RWPE1 (cell line): Measurements from ENCODE around the gene INHBA.

ENCODE experiments used
- CTCF ChIA-PET: fragments of 350-600 bp; sonication (Branson Sonifier 250); formaldehyde crosslinking; extraction: SDS; loops from one replicate; lab custom pipeline; 2021; lab: Yijun Ruan, JAX
- POLR2A ChIA-PET: fragments of 400-600 bp; formaldehyde crosslinking; extraction: SDS; loops from one replicate; lab custom pipeline; 2020; ENCODE audit warnings: antibody characterized with exemption; ENCODE audit not compliant: low non-redundant PET; lab: Yijun Ruan, JAX
- DNase-seq: peaks from one replicate; pipeline ENCODE4 v3.0.0; 2012; ENCODE audit warnings: low spot score
- H3K27ac ChIP-seq: fragments of 450-650 bp; 2 replicates; pipeline ENCODE4 v1.5.1; 2017
- CTCF ChIP-seq: fragments of 450-650 bp; conservative IDR thresholded peaks from 2 replicates; pipeline ENCODE4 v1.5.1; 2017; ENCODE audit warnings: low read depth, mild to moderate bottlenecking

The INHBA gene

DNA sequence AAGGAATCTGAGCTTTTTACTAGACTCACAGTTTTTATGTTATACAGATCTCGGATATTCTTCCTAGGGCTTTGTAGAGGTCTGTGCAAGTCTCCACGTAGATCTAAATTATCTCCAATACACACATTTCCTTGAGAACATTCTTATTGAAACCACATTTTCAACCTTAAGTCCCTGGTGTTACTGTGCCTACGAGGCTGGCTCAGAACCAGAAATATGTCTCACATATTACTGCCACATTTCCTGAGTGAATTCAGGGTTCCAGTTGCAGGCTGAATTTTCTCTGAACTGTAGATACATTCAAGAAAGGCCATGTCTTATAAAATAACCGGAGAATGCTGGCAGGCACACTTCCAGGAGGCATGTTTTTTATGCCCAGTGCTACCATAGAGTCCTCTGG is 46.5 kb downstream of the INHBA start:
- no peak for TF ChIP-seq CTCF
- ChIA-PET CTCF (no interaction called here), POLR2A (no interaction called here)
- DNase-seq = no peak
- H3K27ac ChIP-seq = no peak overlapping the region

GRCh38 chr7:41655426-41655825 is 47.5 kb downstream of the INHBA start:
- no peak overlapping the region for H3K27ac ChIP-seq
- ChIA-PET CTCF (no interaction called here), POLR2A (no interaction called here)
- DNase-seq = no peak
- no peak for TF ChIP-seq CTCF

DNA sequence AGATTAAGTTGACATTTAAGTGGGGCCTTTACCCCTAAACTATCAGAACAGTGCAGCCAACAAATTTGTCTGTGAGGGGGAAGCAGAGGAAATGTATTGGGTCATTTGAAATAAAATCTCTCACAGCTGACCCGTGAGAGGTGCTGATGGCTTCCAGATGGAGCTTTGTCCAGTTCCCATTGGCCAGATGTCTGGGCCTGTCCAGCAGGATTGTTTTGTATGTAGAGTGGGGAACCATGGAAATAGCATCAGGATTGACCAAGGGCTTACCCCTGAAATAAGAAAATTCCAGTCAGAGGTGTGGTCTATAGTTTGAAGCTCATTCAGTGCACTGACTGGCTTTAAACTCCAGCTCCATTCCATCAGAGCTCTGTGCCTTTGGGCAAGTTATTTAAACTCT is 50.6 kb downstream of the INHBA start:
- no peak overlapping the region for H3K27ac ChIP-seq
- POLR2A ChIA-PET = no interaction called here
- CTCF ChIA-PET = no interaction called here
- no peak for DNase-seq
- no peak for TF ChIP-seq CTCF

- ChIA-PET POLR2A (no interaction called here), CTCF (no interaction called here)
- TF ChIP-seq CTCF = no peak
- no peak overlapping the region for H3K27ac ChIP-seq
- no peak for DNase-seq
Measured at GRCh38 chr7:41648501-41648900, 54.4 kb downstream of the INHBA start.

GRCh38 chr7:41643616-41644015 is 59.3 kb downstream of the INHBA start:
- H3K27ac ChIP-seq = no peak overlapping the region
- ChIA-PET POLR2A (no interaction called here), CTCF (no interaction called here)
- no peak for TF ChIP-seq CTCF
- DNase-seq = no peak

DNA sequence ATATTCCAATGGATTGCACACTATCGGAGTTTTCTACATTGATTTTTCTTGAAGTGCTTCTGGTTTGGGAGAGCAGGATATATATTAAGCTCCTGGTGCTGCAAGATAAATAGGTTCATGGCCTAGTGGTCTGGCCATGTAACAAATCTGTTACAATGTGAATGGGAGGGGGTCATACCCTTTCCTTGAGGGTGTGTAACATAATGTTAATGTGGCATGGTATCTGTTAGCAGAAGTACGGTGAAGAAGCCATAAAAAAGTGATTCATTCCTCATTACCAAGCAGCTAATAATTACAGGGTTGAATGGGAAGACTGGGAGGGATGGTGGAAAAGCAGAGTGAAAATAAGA is 61.2 kb downstream of the INHBA start:
- ChIA-PET CTCF (no interaction called here), POLR2A (no interaction called here)
- no peak for TF ChIP-seq CTCF

GRCh38 chr7:41641011-41641664 is 61.8 kb downstream of the INHBA start:
- no peak for TF ChIP-seq CTCF
- ChIA-PET POLR2A (no interaction called here), CTCF (no interaction called here)
- DNase-seq = no peak
- H3K27ac ChIP-seq = no peak overlapping the region

More for the DNA sequence above, 61.2 kb downstream of the INHBA start:
- no peak overlapping the region for H3K27ac ChIP-seq
- no peak for DNase-seq
